ENCODE data around the gene SCARF2.

- no peak for TF ChIP-seq CTCF (IDR thresholded peaks at IDR 0.05)
- no peak for TF ChIP-seq POLR2A (IDR thresholded peaks at IDR 0.05)
Observed at GRCh38 chr22:20436768-20437612, 635 bp downstream of the SCARF2 start.
